ENCODE results near the gene ATPAF1.

The ATPAF1 gene

DNA sequence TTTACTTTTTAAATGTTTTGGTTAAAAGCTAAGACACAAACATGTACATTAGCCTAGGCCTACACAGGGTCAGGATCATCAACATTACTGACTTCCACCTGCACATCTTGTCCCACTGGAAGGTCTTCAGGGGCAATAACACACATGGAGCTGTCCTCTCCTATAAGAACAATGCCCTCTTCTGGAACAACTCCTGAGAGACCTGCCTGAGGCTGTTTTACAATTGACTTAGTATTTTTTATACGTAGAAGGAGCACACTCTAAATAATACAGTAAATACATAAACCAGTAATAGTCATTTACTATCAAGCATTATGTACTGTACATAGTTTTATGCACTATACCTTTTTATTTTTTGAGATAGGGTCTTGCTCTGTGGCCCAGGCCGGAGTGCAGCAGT lies 37.4 kb downstream of the ATPAF1 start:
- Histone ChIP-seq H3K9ac (ENCODE audit: low read length) (no peak overlapping the region), H3K27ac (ENCODE audit: low read depth, low read length, poor library complexity, severe bottlenecking) (no peak overlapping the region), H3K9me3 (ENCODE audit: low read length) (no peaks in the 10 kb centered on the region), H3K4me1 (ENCODE audit: insufficient read depth, low read length, severe bottlenecking) (no peaks in the 10 kb centered on the region), H4K20me1 (ENCODE audit: insufficient read depth, low read length) (no peaks in the 10 kb centered on the region), H3K36me3 (ENCODE audit: insufficient read depth, low read length) (peaks cover 23% of the 10 kb centered on the region), H3K4me3 (ENCODE audit: low read depth, low read length, poor library complexity, severe bottlenecking) (no peak overlapping the region), H3K4me2 (ENCODE audit: low read length) (no peak overlapping the region), H3F3A (ENCODE audit: insufficient read depth, low read length) (no peaks in the 10 kb centered on the region), H3K9me2 (ENCODE audit: low read depth, low read length) (no peaks in the 10 kb centered on the region), H3K79me2 (ENCODE audit: insufficient read depth, low read length) (no peaks in the 10 kb centered on the region), H3K27me3 (ENCODE audit: insufficient read depth, low read length) (no peaks in the 10 kb centered on the region), H2AFZ (ENCODE audit: low read length) (no peak overlapping the region)
- no peak for TF ChIP-seq EZH2 (IDR thresholded peaks at IDR 0.05; ENCODE audit: borderline replicate concordance, low read length)
- TF ChIP-seq, protein P1, sequence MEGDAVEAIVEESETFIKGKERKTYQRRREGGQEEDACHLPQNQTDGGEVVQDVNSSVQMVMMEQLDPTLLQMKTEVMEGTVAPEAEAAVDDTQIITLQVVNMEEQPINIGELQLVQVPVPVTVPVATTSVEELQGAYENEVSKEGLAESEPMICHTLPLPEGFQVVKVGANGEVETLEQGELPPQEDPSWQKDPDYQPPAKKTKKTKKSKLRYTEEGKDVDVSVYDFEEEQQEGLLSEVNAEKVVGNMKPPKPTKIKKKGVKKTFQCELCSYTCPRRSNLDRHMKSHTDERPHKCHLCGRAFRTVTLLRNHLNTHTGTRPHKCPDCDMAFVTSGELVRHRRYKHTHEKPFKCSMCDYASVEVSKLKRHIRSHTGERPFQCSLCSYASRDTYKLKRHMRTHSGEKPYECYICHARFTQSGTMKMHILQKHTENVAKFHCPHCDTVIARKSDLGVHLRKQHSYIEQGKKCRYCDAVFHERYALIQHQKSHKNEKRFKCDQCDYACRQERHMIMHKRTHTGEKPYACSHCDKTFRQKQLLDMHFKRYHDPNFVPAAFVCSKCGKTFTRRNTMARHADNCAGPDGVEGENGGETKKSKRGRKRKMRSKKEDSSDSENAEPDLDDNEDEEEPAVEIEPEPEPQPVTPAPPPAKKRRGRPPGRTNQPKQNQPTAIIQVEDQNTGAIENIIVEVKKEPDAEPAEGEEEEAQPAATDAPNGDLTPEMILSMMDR (IDR thresholded peaks at IDR 0.05; ENCODE audit: low read length): no peak

DNA sequence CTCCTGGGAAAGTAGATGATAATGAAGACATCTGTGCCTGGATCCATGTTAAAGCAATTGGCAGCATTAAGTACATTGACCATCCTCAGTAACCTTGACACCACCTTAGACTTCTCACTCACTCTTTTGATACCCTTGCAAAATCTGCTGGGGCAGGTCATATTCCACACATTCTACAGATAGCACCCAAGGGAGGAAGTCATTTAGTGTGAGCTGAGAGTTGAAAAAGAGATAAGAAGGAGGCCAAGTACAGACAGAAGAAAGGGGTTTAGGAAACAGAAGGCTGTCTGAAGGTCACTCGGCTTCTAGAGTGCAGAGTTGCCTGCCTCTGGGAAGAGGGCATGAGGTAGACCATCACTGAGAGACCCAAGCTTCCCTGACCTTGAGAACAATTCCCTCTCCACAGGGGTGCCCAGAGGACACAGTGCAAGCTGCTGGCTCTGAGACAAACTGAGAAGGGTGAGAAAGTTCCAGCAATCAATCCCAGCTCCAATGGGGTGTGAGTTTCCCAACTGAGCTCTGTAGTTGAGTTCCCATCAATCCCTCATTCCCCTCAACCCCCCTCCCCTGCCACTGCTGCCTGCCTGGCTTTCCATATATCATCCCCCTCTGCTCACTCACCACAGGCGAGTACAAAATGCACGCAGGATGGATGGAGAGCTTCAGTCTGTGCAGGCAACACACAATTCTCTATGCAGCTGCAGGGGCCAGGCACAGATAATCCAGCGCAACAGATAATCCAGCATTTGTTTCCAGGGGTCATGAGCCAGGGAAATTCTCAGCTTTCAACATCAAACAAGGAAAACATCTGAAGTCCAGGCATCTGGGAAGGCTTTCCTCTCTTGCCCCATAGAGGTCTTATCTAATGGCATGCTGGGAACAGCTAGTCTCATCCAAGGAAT lies 44.2 kb downstream of the ATPAF1 start:
- H3F3A ChIP-seq (ENCODE audit: insufficient read depth, low read length): no peaks in the 10 kb centered on the region
- H3K27ac ChIP-seq (ENCODE audit: low read depth, low read length, poor library complexity, severe bottlenecking): no peak overlapping the region
- no peaks in the 10 kb centered on the region for H3K36me3 ChIP-seq (ENCODE audit: insufficient read depth, low read length)
- TF ChIP-seq, protein P1 (IDR thresholded peaks at IDR 0.05; ENCODE audit: low read length): no peak
- TF ChIP-seq EZH2 (IDR thresholded peaks at IDR 0.05; ENCODE audit: borderline replicate concordance, low read length): no peak
- H3K4me2 ChIP-seq (ENCODE audit: low read length): no peak overlapping the region
- no peaks in the 10 kb centered on the region for H3K9me2 ChIP-seq (ENCODE audit: low read depth, low read length)
- H3K9ac ChIP-seq (ENCODE audit: low read length): no peak overlapping the region
- H3K79me2 ChIP-seq (ENCODE audit: insufficient read depth, low read length): no peaks in the 10 kb centered on the region
- no peaks in the 10 kb centered on the region for H4K20me1 ChIP-seq (ENCODE audit: insufficient read depth, low read length)
- no peaks in the 10 kb centered on the region for H3K27me3 ChIP-seq (ENCODE audit: insufficient read depth, low read length)
- H3K4me3 ChIP-seq (ENCODE audit: low read depth, low read length, poor library complexity, severe bottlenecking): no peak overlapping the region
- no peaks in the 10 kb centered on the region for H3K9me3 ChIP-seq (ENCODE audit: low read length)
- no peaks in the 10 kb centered on the region for H3K4me1 ChIP-seq (ENCODE audit: insufficient read depth, low read length, severe bottlenecking)
- no peak overlapping the region for H2AFZ ChIP-seq (ENCODE audit: low read length)

DNA sequence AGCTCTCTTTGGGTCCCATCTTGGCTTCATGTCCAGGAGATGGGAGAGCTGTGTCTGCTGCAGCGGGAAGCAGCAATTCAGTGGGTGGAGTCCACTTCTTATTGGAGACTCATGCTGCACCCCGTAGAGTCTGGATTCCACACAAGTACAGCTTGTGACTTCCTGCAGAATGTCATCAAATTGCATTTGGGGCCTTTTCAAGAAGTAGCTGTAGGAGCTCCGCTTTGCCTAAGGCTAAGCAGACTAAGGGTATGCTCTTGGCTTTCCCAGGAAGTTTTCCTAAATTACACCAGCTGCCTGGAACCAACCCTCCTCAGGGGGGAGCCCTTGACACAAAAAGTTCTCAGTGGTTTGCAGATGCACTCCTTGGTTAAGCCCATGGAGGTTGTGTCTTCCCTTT lies 45.8 kb downstream of the ATPAF1 start:
- Histone ChIP-seq H2AFZ (ENCODE audit: low read length) (no peak overlapping the region), H3K27ac (ENCODE audit: low read depth, low read length, poor library complexity, severe bottlenecking) (no peak overlapping the region), H3K4me1 (ENCODE audit: insufficient read depth, low read length, severe bottlenecking) (no peaks in the 10 kb centered on the region), H3K9me2 (ENCODE audit: low read depth, low read length) (no peaks in the 10 kb centered on the region), H3K9ac (ENCODE audit: low read length) (no peak overlapping the region), H3F3A (ENCODE audit: insufficient read depth, low read length) (no peaks in the 10 kb centered on the region), H3K4me2 (ENCODE audit: low read length) (no peak overlapping the region), H3K36me3 (ENCODE audit: insufficient read depth, low read length) (no peaks in the 10 kb centered on the region), H3K9me3 (ENCODE audit: low read length) (no peaks in the 10 kb centered on the region), H3K79me2 (ENCODE audit: insufficient read depth, low read length) (no peaks in the 10 kb centered on the region), H3K27me3 (ENCODE audit: insufficient read depth, low read length) (no peaks in the 10 kb centered on the region), H3K4me3 (ENCODE audit: low read depth, low read length, poor library complexity, severe bottlenecking) (no peak overlapping the region), H4K20me1 (ENCODE audit: insufficient read depth, low read length) (no peaks in the 10 kb centered on the region)
- no peak for TF ChIP-seq EZH2 (IDR thresholded peaks at IDR 0.05; ENCODE audit: borderline replicate concordance, low read length)
- TF ChIP-seq, protein P1 (IDR thresholded peaks at IDR 0.05; ENCODE audit: low read length): peak; percentile 61
